ENCODE data around the gene SRSF12. TPM values are rescaled to one million over a fixed set of nuclear protein-coding genes. Genes with fewer than 3 reads are reported as not detected.

Gene SRSF12
- polyA plus RNA-seq, 1 experiment: 0.04 TPM

DNA sequence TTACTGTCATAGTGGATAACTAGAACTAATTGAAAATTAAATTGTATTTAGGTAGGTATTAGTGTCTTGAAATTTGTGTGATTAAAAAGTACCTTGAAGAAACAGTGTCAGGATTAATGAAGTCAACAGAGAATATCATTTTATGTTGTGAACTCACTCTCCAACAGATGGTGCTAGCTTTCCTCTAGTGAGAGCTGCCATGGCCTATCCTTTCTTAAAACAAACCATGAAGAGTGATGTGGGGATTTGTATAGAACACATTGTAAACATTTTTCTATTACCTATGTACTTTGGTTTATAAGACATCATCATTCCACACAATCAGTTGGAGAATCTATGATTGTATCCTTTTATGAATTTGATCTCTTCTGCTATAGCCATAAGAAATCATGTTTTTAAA is 4.8 kb upstream of the SRSF12 start:
- POLR2A ChIA-PET: no interaction called here
- no peak for DNase-seq (ENCODE audit: low read depth, low spot score)
- H3K4me3 ChIP-seq (ENCODE audit: low read depth, low read length): no peak overlapping the region

DNA sequence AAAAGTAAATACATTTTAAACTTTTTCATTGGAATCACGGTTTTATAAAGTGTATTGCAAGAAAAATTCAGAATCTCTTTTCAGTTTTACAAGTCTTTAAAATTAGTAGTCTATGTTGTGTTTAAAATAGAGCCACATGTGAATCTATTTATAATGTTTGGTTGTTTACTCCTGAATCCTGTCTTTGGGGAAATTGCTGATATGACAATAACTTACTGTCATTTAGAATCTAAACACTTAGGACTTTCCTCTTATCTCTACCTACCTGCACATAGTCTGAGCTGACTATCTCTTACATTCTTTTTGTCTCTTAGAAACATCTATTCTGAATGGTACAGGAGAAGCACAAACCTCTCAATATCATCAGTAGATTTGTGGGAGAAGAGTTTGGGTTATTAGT is 4.1 kb upstream of the SRSF12 start:
- Histone ChIP-seq H3K27ac (ENCODE audit: low read depth, low read length) (no peak overlapping the region), H3K27me3 (ENCODE audit: control insufficient read depth, insufficient read depth, low read length) (peaks cover 10% of the 10 kb centered on the region), H3K4me3 (ENCODE audit: low read depth, low read length) (no peak overlapping the region), H3K9me3 (ENCODE audit: control insufficient read depth, insufficient read depth, low read length) (no peaks in the 10 kb centered on the region)
- no peak for DNase-seq (ENCODE audit: low read depth, low spot score)
- ChIA-PET POLR2A (no interaction called here), CTCF (interaction anchor here (1.0 to 3.2 kb wide), 5 partner anchors 20 to 139 kb away, joined by 3 to 40 read pairs (median 12); partner anchors contain the start of gene PM20D2)
- TF ChIP-seq, protein P1, sequence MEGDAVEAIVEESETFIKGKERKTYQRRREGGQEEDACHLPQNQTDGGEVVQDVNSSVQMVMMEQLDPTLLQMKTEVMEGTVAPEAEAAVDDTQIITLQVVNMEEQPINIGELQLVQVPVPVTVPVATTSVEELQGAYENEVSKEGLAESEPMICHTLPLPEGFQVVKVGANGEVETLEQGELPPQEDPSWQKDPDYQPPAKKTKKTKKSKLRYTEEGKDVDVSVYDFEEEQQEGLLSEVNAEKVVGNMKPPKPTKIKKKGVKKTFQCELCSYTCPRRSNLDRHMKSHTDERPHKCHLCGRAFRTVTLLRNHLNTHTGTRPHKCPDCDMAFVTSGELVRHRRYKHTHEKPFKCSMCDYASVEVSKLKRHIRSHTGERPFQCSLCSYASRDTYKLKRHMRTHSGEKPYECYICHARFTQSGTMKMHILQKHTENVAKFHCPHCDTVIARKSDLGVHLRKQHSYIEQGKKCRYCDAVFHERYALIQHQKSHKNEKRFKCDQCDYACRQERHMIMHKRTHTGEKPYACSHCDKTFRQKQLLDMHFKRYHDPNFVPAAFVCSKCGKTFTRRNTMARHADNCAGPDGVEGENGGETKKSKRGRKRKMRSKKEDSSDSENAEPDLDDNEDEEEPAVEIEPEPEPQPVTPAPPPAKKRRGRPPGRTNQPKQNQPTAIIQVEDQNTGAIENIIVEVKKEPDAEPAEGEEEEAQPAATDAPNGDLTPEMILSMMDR (IDR thresholded peaks at IDR 0.05; ENCODE audit: low read depth, low read length): no peak

More for the DNA sequence above, 4.8 kb upstream of the SRSF12 start:
- CTCF ChIA-PET: interaction anchor here (0.6 to 3.2 kb wide), 6 partner anchors 19 to 482 kb away, joined by 3 to 40 read pairs (median 10); partner anchors contain the start of gene PM20D2
- Histone ChIP-seq H3K27me3 (ENCODE audit: control insufficient read depth, insufficient read depth, low read length) (peaks cover 10% of the 10 kb centered on the region), H3K27ac (ENCODE audit: low read depth, low read length) (no peak overlapping the region), H3K9me3 (ENCODE audit: control insufficient read depth, insufficient read depth, low read length) (no peaks in the 10 kb centered on the region)
- TF ChIP-seq, protein P1 (IDR thresholded peaks at IDR 0.05; ENCODE audit: low read depth, low read length): peak; percentile 70

DNA sequence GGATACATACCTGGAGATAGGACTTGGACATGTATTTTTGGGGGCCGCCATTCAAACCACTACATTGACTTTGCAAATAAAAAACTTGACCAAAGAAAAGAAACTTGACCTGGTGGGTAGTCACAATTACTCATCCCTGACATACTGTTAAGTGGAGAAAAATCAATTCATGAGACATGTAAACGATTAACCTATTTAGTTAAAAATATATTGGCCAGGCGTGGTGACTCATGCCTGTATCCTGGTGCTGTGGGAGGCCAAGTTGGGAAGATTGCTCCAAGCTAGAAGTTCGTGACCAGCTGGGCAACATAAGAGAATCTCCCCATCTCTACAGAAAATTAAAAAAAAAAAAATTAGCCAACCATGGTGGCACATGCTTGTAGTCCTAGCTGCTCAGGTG is 2.5 kb upstream of the SRSF12 start:
- Histone ChIP-seq H3K4me3 (ENCODE audit: low read depth, low read length) (no peak overlapping the region), H3K9me3 (ENCODE audit: control insufficient read depth, insufficient read depth, low read length) (no peaks in the 10 kb centered on the region), H3K27me3 (ENCODE audit: control insufficient read depth, insufficient read depth, low read length) (peaks cover 20% of the 10 kb centered on the region), H3K27ac (ENCODE audit: low read depth, low read length) (no peak overlapping the region)
- CTCF ChIA-PET: interaction anchor here (0.8 kb wide), 1 partner anchor 131 kb away, joined by 4 read pairs; no protein-coding TSS in a partner anchor
- POLR2A ChIA-PET: no interaction called here
- DNase-seq (ENCODE audit: low read depth, low spot score): no peak
- TF ChIP-seq, protein P1 (IDR thresholded peaks at IDR 0.05; ENCODE audit: low read depth, low read length): no peak

DNA sequence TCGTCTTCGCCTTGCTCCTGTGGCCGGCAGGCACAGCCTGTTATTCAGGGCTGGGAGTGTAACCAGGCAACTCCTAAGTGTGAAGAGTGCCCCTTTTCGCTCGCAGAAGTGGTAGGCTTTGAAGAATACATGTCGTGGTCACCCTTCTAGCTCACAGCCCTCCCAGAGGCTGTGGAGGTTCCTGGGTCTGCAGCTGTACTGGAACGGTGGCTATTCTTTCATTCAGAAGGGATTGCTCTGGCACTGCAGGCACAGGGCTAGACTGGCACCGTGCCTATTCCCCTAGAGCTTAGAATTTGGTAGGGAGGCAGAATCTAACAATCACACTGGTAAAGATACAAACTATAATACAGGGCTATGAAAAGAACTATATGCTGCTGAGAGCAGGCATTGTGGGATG is 1.1 kb upstream of the SRSF12 start:
- Histone ChIP-seq H3K27me3 (ENCODE audit: control insufficient read depth, insufficient read depth, low read length) (peaks cover 20% of the 10 kb centered on the region), H3K27ac (ENCODE audit: low read depth, low read length) (no peak overlapping the region), H3K9me3 (ENCODE audit: control insufficient read depth, insufficient read depth, low read length) (no peaks in the 10 kb centered on the region), H3K4me3 (ENCODE audit: low read depth, low read length) (no peak overlapping the region)
- TF ChIP-seq, protein P1 (IDR thresholded peaks at IDR 0.05; ENCODE audit: low read depth, low read length): no peak
- DNase-seq (ENCODE audit: low read depth, low spot score): no peak
- CTCF ChIA-PET: interaction anchor here (0.9 kb wide), 1 partner anchor 35 kb away, joined by 3 read pairs; no protein-coding TSS in a partner anchor
- POLR2A ChIA-PET: no interaction called here

DNA sequence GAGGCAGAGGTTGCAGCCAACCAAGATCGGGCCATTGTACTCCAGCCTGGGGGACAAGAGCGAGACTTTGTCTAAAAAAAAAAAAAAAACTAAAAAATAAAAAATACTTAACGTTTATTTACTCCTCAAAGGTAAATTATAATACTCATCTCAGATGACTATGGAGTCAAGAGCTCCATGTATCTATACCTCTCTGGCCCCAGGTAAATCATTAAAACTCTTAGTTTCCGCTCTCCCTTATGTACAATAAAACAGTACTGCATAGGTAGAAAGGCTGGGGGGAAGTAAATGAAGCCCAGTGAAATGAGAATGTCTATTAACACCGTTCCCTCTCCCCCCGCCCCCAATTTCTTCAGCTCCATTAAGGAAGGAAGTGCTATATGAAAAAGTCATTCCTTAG is 1.2 kb downstream of the SRSF12 start:
- POLR2A ChIA-PET: no interaction called here
- Histone ChIP-seq H3K27me3 (ENCODE audit: control insufficient read depth, insufficient read depth, low read length) (peaks cover 20% of the 10 kb centered on the region), H3K9me3 (ENCODE audit: control insufficient read depth, insufficient read depth, low read length) (no peaks in the 10 kb centered on the region), H3K4me3 (ENCODE audit: low read depth, low read length) (no peak overlapping the region), H3K27ac (ENCODE audit: low read depth, low read length) (no peak overlapping the region)
- CTCF ChIA-PET: interaction anchor here (0.6 to 0.7 kb wide), 2 partner anchors 24 to 134 kb away, joined by 3 to 4 read pairs; no protein-coding TSS in a partner anchor
- TF ChIP-seq, protein P1 (IDR thresholded peaks at IDR 0.05; ENCODE audit: low read depth, low read length): no peak
- DNase-seq (ENCODE audit: low read depth, low spot score): no peak

Data from AG04450 (cell line).